ENCODE measurements around the gene NPHP4.

DNA sequence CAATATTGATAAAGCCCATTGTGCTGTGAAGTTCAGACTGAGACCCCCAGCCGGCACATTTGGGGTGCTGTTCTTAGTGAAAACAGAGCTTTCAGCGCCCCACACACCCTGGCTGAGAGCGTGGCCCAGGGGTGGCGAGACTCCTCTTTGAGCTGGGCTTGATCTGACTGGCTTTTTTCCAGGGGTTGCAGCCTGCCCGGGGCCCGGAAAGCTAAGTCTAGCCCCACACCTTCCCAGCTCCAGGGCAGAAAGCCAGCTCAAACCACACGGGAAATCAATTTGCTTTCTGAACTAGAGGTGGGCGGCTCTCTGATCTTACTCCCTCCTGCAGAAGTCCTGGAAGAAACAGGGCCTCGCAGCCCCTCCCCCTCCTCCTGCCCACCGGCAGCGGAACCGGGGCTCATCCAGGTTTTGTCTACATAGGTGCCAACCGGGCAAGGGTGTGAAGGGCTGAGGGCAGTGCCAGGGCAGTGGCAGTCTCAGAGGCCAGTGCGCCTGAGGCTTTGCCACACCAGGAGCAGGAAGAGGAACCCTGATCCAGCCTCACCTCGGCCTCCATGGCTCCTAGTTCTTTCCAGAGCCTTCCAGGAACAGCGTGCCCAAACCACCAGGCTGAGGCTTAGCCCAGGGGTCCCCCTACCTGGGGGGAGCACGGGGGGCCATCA is 155.3 kb downstream of the NPHP4 start:
- no peak for TF ChIP-seq RCOR1 (conservative IDR thresholded peaks at IDR 0.05; ENCODE audit: low read depth, low read length)
- TF ChIP-seq JUND (IDR thresholded peaks at IDR 0.05; ENCODE audit: low read depth, low read length) = no peak
- TF ChIP-seq BRCA1 (IDR thresholded peaks at IDR 0.05; ENCODE audit: low read depth, low read length) = no peak
- TF ChIP-seq, protein P1, sequence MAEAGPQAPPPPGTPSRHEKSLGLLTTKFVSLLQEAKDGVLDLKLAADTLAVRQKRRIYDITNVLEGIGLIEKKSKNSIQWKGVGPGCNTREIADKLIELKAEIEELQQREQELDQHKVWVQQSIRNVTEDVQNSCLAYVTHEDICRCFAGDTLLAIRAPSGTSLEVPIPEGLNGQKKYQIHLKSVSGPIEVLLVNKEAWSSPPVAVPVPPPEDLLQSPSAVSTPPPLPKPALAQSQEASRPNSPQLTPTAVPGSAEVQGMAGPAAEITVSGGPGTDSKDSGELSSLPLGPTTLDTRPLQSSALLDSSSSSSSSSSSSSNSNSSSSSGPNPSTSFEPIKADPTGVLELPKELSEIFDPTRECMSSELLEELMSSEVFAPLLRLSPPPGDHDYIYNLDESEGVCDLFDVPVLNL (IDR thresholded peaks at IDR 0.05; ENCODE audit: low read depth, low read length) = no peak

Data from GM12878 (cell line).